Parathyroid adenoma (tissue), 2 donors: ENCODE results near the gene TRPM1.

Experiments
- H2AFZ ChIP-seq: fragments of 300-600 bp; sonication (generic); one replicate; pipeline ENCODE4 v1.7.0; 2017; ENCODE audit warnings: antibody characterized with exemption, mild to moderate bottlenecking
- H3K27ac ChIP-seq: fragments of 300-600 bp; sonication (generic); one replicate; pipeline ENCODE4 v1.7.0; 2017
- H3K27me3 ChIP-seq: fragments of 300-600 bp; sonication (generic); one replicate; pipeline ENCODE4 v1.7.0; 2017; ENCODE audit warnings: low read length; ENCODE audit not compliant: control insufficient read depth, insufficient read depth
- H3K36me3 ChIP-seq: fragments of 300-600 bp; sonication (generic); one replicate; pipeline ENCODE4 v1.7.0; 2017; ENCODE audit warnings: low read length; ENCODE audit not compliant: control insufficient read depth, insufficient read depth
- H3K4me1 ChIP-seq: fragments of 300-600 bp; sonication (generic); one replicate; pipeline ENCODE4 v1.7.0; 2017; ENCODE audit warnings: control low read depth
- H3K4me2 ChIP-seq: fragments of 300-600 bp; sonication (generic); one replicate; pipeline ENCODE4 v1.7.0; 2017; ENCODE audit warnings: low read length
- H3K4me3 ChIP-seq: fragments of 300-600 bp; sonication (generic); one replicate; pipeline ENCODE4 v1.7.0; 2017; ENCODE audit warnings: low read depth, low read length
- H3K79me2 ChIP-seq: fragments of 300-600 bp; sonication (generic); one replicate; pipeline ENCODE4 v1.7.0; 2017; ENCODE audit warnings: control low read depth
- H3K9ac ChIP-seq: fragments of 300-600 bp; sonication (generic); one replicate; pipeline ENCODE4 v1.7.0; 2017; ENCODE audit warnings: mild to moderate bottlenecking
- H3K9me3 ChIP-seq: fragments of 300-600 bp; sonication (generic); one replicate; pipeline ENCODE4 v1.7.0; 2017; ENCODE audit warnings: low read length; ENCODE audit not compliant: control insufficient read depth
- CTCF ChIP-seq: fragments of 300-600 bp; sonication (generic); IDR thresholded peaks from one replicate; pipeline ENCODE4 v1.7.0; 2017; ENCODE audit warnings: antibody characterized with exemption, mild to moderate bottlenecking
- donor health status: primary hyperparathyroidism.

The TRPM1 gene

GRCh38 chr15:31019986-31020385, 81.5 kb downstream of the TRPM1 start:
- H3K4me2 ChIP-seq: no peak overlapping the region
- no peak for TF ChIP-seq CTCF
- H3K79me2 ChIP-seq: no peaks in the 10 kb centered on the region
- H3K4me1 ChIP-seq: no peaks in the 10 kb centered on the region
- no peak overlapping the region for H2AFZ ChIP-seq
- H3K9ac ChIP-seq: no peak overlapping the region
- H3K9me3 ChIP-seq: no peaks in the 10 kb centered on the region
- no peak overlapping the region for H3K27ac ChIP-seq
- H3K4me3 ChIP-seq: no peak overlapping the region
- no peaks in the 10 kb centered on the region for H3K27me3 ChIP-seq
- no peaks in the 10 kb centered on the region for H3K36me3 ChIP-seq

GRCh38 chr15:31017311-31017710, 84.2 kb downstream of the TRPM1 start:
- no peaks in the 10 kb centered on the region for H3K9me3 ChIP-seq
- H3K27ac ChIP-seq: no peak overlapping the region

GRCh38 chr15:31016446-31016915, 85.0 kb downstream of the TRPM1 start:
- Histone ChIP-seq H2AFZ (no peak overlapping the region), H3K27ac (no peak overlapping the region), H3K79me2 (no peaks in the 10 kb centered on the region), H3K4me2 (no peak overlapping the region), H3K36me3 (no peaks in the 10 kb centered on the region), H3K27me3 (no peaks in the 10 kb centered on the region), H3K4me1 (no peaks in the 10 kb centered on the region), H3K9me3 (no peaks in the 10 kb centered on the region), H3K9ac (no peak overlapping the region), H3K4me3 (no peak overlapping the region)
- no peak for TF ChIP-seq CTCF

More at GRCh38 chr15:31017311-31017710, 84.2 kb downstream of the TRPM1 start:
- no peak overlapping the region for H3K4me3 ChIP-seq
- H3K4me2 ChIP-seq: no peak overlapping the region
- H3K4me1 ChIP-seq: no peaks in the 10 kb centered on the region
- H3K9ac ChIP-seq: no peak overlapping the region
- H3K36me3 ChIP-seq: no peaks in the 10 kb centered on the region
- H3K27me3 ChIP-seq: no peaks in the 10 kb centered on the region
- TF ChIP-seq CTCF: no peak
- no peaks in the 10 kb centered on the region for H3K79me2 ChIP-seq
- no peak overlapping the region for H2AFZ ChIP-seq

GRCh38 chr15:31014608-31014925, 87.0 kb downstream of the TRPM1 start:
- no peak overlapping the region for H3K27ac ChIP-seq
- TF ChIP-seq CTCF: no peak
- H3K9ac ChIP-seq: no peak overlapping the region
- no peaks in the 10 kb centered on the region for H3K9me3 ChIP-seq
- H3K4me3 ChIP-seq: no peak overlapping the region
- H3K27me3 ChIP-seq: no peaks in the 10 kb centered on the region
- H3K4me2 ChIP-seq: no peak overlapping the region
- no peaks in the 10 kb centered on the region for H3K79me2 ChIP-seq
- no peaks in the 10 kb centered on the region for H3K36me3 ChIP-seq
- no peak overlapping the region for H2AFZ ChIP-seq
- H3K4me1 ChIP-seq: no peaks in the 10 kb centered on the region

- Histone ChIP-seq H3K9ac (no peak overlapping the region), H3K9me3 (no peaks in the 10 kb centered on the region), H3K27me3 (no peaks in the 10 kb centered on the region), H3K4me2 (no peak overlapping the region), H3K4me3 (no peak overlapping the region), H3K27ac (no peak overlapping the region), H3K36me3 (no peaks in the 10 kb centered on the region), H2AFZ (no peak overlapping the region), H3K79me2 (no peaks in the 10 kb centered on the region), H3K4me1 (no peaks in the 10 kb centered on the region)
- no peak for TF ChIP-seq CTCF
Measured at GRCh38 chr15:31013863-31014607, 87.5 kb downstream of the TRPM1 start.
